HCT116 (cell line): Measurements from ENCODE around the gene MAN2B2.

Source experiments
- EGR1 ChIP-seq: IDR thresholded peaks from 2 replicates; pipeline ENCODE4 v1.6.1; 2012; ENCODE audit warnings: low read depth
- ELF1 ChIP-seq: IDR thresholded peaks from 2 replicates; pipeline ENCODE4 v1.6.1; 2012; ENCODE audit warnings: low read depth, borderline replicate concordance
- EZH2 ChIP-seq: fragments of 200-600 bp; sonication (generic); IDR thresholded peaks from 2 replicates; pipeline ENCODE4 v1.6.1; 2017; ENCODE audit warnings: antibody characterized with exemption, mixed run types
- FOSL1 ChIP-seq: IDR thresholded peaks from 2 replicates; pipeline ENCODE4 v1.6.1; 2012; ENCODE audit warnings: low read depth
- JUND ChIP-seq: IDR thresholded peaks from 2 replicates; pipeline ENCODE4 v1.6.1; 2012
- POLR2A ChIP-seq: IDR thresholded peaks from 2 replicates; pipeline ENCODE4 v1.7.0; 2011; ENCODE audit warnings: borderline replicate concordance; ENCODE audit not compliant: insufficient read depth, insufficient read length; ENCODE audit errors: extremely low read depth
- SIN3A ChIP-seq: IDR thresholded peaks from 2 replicates; pipeline ENCODE4 v1.6.1; 2012; ENCODE audit warnings: low read depth
- SP1 ChIP-seq: IDR thresholded peaks from 2 replicates; pipeline ENCODE4 v1.6.1; 2012; ENCODE audit warnings: low read depth
- SRF ChIP-seq: IDR thresholded peaks from 2 replicates; pipeline ENCODE4 v1.6.1; 2012; ENCODE audit warnings: low read depth
- YY1 ChIP-seq: IDR thresholded peaks from 2 replicates; pipeline ENCODE4 v1.6.1; 2011; ENCODE audit warnings: low read length, low read depth, moderate library complexity, mild to moderate bottlenecking; ENCODE audit not compliant: insufficient replicate concordance; ENCODE audit errors: extremely low read depth
- TF ChIP-seq, protein P1 (sequence below), 3 experiments: fragments of 200-600 bp in 1 of 3; sonication (generic) in 1 of 3; IDR thresholded peaks in 2 of 3; conservative IDR thresholded peaks in 1 of 3; 2 replicates each; pipeline ENCODE4 v1.5.1; 2012 to 2017; ENCODE audit warnings: low read depth in 2 of 3, low read length in 2 of 3, antibody characterized with exemption in 1 of 3, borderline replicate concordance in 1 of 3, control low read depth in 1 of 3, mild to moderate bottlenecking in 1 of 3, mixed read lengths in 1 of 3, mixed run types in 1 of 3, moderate library complexity in 1 of 3; ENCODE audit not compliant: insufficient read depth in 1 of 3
- TF ChIP-seq, protein P2 (sequence below): IDR thresholded peaks from 2 replicates; pipeline ENCODE4 v1.6.1; 2012

DNA sequence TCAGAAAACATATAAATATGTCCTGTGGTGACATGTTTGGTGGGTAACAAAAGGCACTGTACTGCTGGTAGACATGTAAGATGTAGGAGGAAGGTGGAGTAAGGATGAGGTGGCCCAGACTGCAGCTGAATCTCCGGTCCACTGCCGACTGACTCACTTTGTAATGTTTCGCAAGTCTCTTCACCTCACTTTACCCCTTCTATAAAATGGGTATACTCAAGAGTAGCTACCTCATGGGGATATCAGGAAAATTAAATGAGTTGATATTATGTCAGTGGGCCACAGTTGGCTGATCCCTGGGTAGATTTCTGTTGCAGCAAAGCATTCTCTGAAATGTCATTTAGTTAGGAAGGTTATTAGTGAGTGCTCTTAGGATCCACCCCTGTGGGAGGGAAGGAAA is 87.6 kb downstream of the MAN2B2 start:
- TF ChIP-seq EZH2 (no peak), POLR2A (no peak), JUND (no peak), FOSL1 (no peak), SP1 (no peak), SRF (no peak), SIN3A (no peak), ELF1 (no peak), YY1 (no peak), EGR1 (no peak)
- TF ChIP-seq, protein P1, sequence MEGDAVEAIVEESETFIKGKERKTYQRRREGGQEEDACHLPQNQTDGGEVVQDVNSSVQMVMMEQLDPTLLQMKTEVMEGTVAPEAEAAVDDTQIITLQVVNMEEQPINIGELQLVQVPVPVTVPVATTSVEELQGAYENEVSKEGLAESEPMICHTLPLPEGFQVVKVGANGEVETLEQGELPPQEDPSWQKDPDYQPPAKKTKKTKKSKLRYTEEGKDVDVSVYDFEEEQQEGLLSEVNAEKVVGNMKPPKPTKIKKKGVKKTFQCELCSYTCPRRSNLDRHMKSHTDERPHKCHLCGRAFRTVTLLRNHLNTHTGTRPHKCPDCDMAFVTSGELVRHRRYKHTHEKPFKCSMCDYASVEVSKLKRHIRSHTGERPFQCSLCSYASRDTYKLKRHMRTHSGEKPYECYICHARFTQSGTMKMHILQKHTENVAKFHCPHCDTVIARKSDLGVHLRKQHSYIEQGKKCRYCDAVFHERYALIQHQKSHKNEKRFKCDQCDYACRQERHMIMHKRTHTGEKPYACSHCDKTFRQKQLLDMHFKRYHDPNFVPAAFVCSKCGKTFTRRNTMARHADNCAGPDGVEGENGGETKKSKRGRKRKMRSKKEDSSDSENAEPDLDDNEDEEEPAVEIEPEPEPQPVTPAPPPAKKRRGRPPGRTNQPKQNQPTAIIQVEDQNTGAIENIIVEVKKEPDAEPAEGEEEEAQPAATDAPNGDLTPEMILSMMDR (IDR thresholded peaks at IDR 0.05 in 2 of 3, conservative IDR thresholded peaks at IDR 0.05 in 1 of 3; ENCODE audit: borderline replicate concordance in 1 of 3, insufficient read depth in 1 of 3, low read depth in 2 of 3, low read length in 2 of 3): no peak
- TF ChIP-seq, protein P2, sequence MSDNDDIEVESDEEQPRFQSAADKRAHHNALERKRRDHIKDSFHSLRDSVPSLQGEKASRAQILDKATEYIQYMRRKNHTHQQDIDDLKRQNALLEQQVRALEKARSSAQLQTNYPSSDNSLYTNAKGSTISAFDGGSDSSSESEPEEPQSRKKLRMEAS: no peak
